ENCODE measurements around the gene TSPAN10. TPM values are rescaled to one million over a fixed set of nuclear protein-coding genes. Genes with fewer than 3 reads are reported as not detected.

The TSPAN10 gene
- total and polyA plus RNA-seq, 2 of the 8 experiments (the other 6 are each of a cell fraction or from before 2014, with no cell fraction given): 0.99 to 1.1 TPM

- ChIA-PET CTCF (ENCODE audit: partially characterized antibody) (interaction anchor here (0.8 to 3.1 kb wide), 9 partner anchors 8 to 185 kb away, joined by 3 to 20 read pairs (median 5); no protein-coding TSS in a partner anchor), POLR2A (ENCODE audit: partially characterized antibody) (interaction anchor here (0.8 to 28.4 kb wide), 13 partner anchors 8 to 195 kb away, joined by 3 to 436 read pairs (median 5); partner anchors contain the start of genes CCDC137, MRPL12, NPLOC4 and OXLD1)
- H3K9ac ChIP-seq (replicated peaks in 1 of 4; ENCODE audit: extremely low read depth in 1 of 4, low read depth in 3 of 4, low read length in 3 of 4): peak within 1 kb of the TSS; percentile 72 to 76 (median 73)
- peak within 1 kb of the TSS; percentile 58 for H3K27ac ChIP-seq (ENCODE audit: low read depth, low read length)
- DNase-seq (ENCODE audit: low read depth in 1 of 2, low spot score in 2 of 2) (peak; percentile 97 to 98), FAIRE-seq (no peak)
- H3K14ac ChIP-seq (ENCODE audit: insufficient read length): no peak within 1 kb of the TSS
- H3K18ac ChIP-seq (ENCODE audit: extremely low read depth, low read length): peak within 1 kb of the TSS; percentile 32
- H3K4me2 ChIP-seq (ENCODE audit: insufficient read depth in 1 of 2, low read depth in 2 of 2, low read length in 2 of 2): peak within 1 kb of the TSS; percentile 77 to 88
- no peak within 1 kb of the TSS for H2AFZ ChIP-seq (ENCODE audit: low read length)
- peaks cover 4 to 39% of the 10 kb centered on the region in 2 experiments; a peak in 3 of 4 replicates for H3K79me2 ChIP-seq (ENCODE audit: control insufficient read depth in 1 of 2, insufficient read depth in 2 of 2, low read length in 2 of 2)
- peak within 1 kb of the TSS; percentile 90 for H4K8ac ChIP-seq (ENCODE audit: extremely low read depth, insufficient read depth, low read length)
- H3K4me1 ChIP-seq (replicated peaks in 1 of 4; ENCODE audit: control insufficient read depth in 3 of 4, insufficient read depth in 4 of 4, low read length in 3 of 4): peaks cover 3 to 14% (median 7%) of the 10 kb centered on the region in 4 experiments; a peak in 6 of 7 replicates
- no peaks in the 10 kb centered on the region; a peak in 1 of 7 replicates for H3K27me3 ChIP-seq (replicated peaks in 1 of 4; ENCODE audit: control insufficient read depth in 3 of 4, extremely low read depth in 1 of 4, insufficient read depth in 3 of 4, low read length in 3 of 4)
- peak within 1 kb of the TSS; percentile 76 to 89 (median 87) for H3K4me3 ChIP-seq (ENCODE audit: extremely low read depth in 1 of 4, insufficient read depth in 2 of 4, low read depth in 3 of 4, low read length in 4 of 4)
- H3K23me2 ChIP-seq (ENCODE audit: low read depth, low read length): peaks cover 12% of the 10 kb centered on the region
- peak within 1 kb of the TSS; percentile 70 for H3K56ac ChIP-seq (replicated peaks; ENCODE audit: insufficient read length, low read depth, low read length)
- no peak within 1 kb of the TSS for H2BK20ac ChIP-seq (ENCODE audit: low read length)
- H2AK5ac ChIP-seq (ENCODE audit: low read depth, low read length): peak within 1 kb of the TSS; percentile 95; the same call in 1 of the 2 replicates
- H3K23ac ChIP-seq (ENCODE audit: insufficient read length): no peak within 1 kb of the TSS
- H3K9me3 ChIP-seq (ENCODE audit: insufficient read depth in 2 of 2, low read depth in 1 of 2, low read length in 1 of 2): no peaks in the 10 kb centered on the region
- 2% methylated on average over 65 of the region's 112 CpGs; no CpG with 5 or more reads in 1 of the 2 experiments for WGBS, 2 experiments (ENCODE audit: extremely low coverage in 1 of 2, insufficient coverage in 1 of 2, insufficient read length in 1 of 2, insufficient replicate concordance in 2 of 2, low coverage in 1 of 2, low lambda C conversion rate in 2 of 2, missing lambda C conversion rate in 1 of 2)
- peak within 1 kb of the TSS; percentile 56 for H4K5ac ChIP-seq (ENCODE audit: insufficient read length, low read depth, low read length)
- no peak within 1 kb of the TSS for H3K4ac ChIP-seq (replicated peaks; ENCODE audit: insufficient read length, low read depth, low read length)
- no peak within 1 kb of the TSS for H2BK12ac ChIP-seq (ENCODE audit: low read depth, low read length)
- peaks cover 0 to 27% of the 10 kb centered on the region in 2 experiments for H4K20me1 ChIP-seq (replicated peaks in 1 of 2; ENCODE audit: control insufficient read depth in 1 of 2, insufficient read depth in 2 of 2, low read length in 2 of 2)
- 0 out of 2 replicates have a peak within 1 kb of the TSS, but pooled peaks have one; percentile 61 for H2BK15ac ChIP-seq (ENCODE audit: low read length)
- H4K91ac ChIP-seq (replicated peaks; ENCODE audit: insufficient read length, low read length): peak within 1 kb of the TSS; percentile 34
- H3K36me3 ChIP-seq (ENCODE audit: control insufficient read depth in 2 of 4, insufficient read depth in 4 of 4, low read length in 3 of 4): peaks cover 2 to 20% (median 16%) of the 10 kb centered on the region in 4 experiments; a peak in 6 of 8 replicates
- no peak within 1 kb of the TSS for H2BK120ac ChIP-seq (replicated peaks; ENCODE audit: low read depth, low read length)
- peak within 1 kb of the TSS; percentile 60; the same call in 1 of the 2 replicates for H2BK5ac ChIP-seq (ENCODE audit: low read depth, low read length)
- peaks cover 15% of the 10 kb centered on the region for H3K79me1 ChIP-seq (ENCODE audit: low read depth, low read length)
- TF ChIP-seq SP1 (IDR thresholded peaks at IDR 0.05; ENCODE audit: low read depth, low read length) (peak; percentile 97), RFX5 (IDR thresholded peaks at IDR 0.05; ENCODE audit: borderline replicate concordance, low read depth, low read length) (no peak), E2F6 (IDR thresholded peaks at IDR 0.05) (no peak; the same call in 1 of the 2 replicates), TEAD4 (IDR thresholded peaks at IDR 0.05; ENCODE audit: low read depth, low read length) (peak; percentile 93), CBX8 (IDR thresholded peaks at IDR 0.05; ENCODE audit: borderline replicate concordance, low read depth, low read length) (no peak), BACH1 (IDR thresholded peaks at IDR 0.05; ENCODE audit: low read length) (peak; percentile 16; the same call in 1 of the 2 replicates)
These were observed 46.8 kb downstream of the TSPAN10 start, which contains the start of the genes ARL16 and HGS for GRCh38 chr17:81683584-81684441. ARL16 (minus strand) TSS chr17:81683797; CDS start chr17:81683753, 44 bp downstream. HGS (plus strand) TSS chr17:81684011; CDS start chr17:81684067, 56 bp downstream.

Data from H1 (cell line).